Panc1 (cell line): ENCODE data around the gene SH3PXD2A.

Experiments
- CTCF ChIP-seq: fragments of 450-650 bp; IDR thresholded peaks from 2 replicates; pipeline ENCODE4 v1.5.1; 2017; ENCODE audit warnings: mild to moderate bottlenecking
- POLR2AphosphoS5 ChIP-seq: IDR thresholded peaks from 2 replicates; pipeline ENCODE4 v1.6.1; 2012; ENCODE audit warnings: mild to moderate bottlenecking, low read depth, low read length, moderate library complexity
- REST ChIP-seq, 2 experiments: IDR thresholded peaks; 2 replicates each; pipeline ENCODE4 v1.6.1; 2011 to 2012; ENCODE audit warnings: low read depth in 2 of 2, control low read depth in 1 of 2, low read length in 1 of 2, mild to moderate bottlenecking in 1 of 2, moderate library complexity in 1 of 2; ENCODE audit not compliant: insufficient read depth in 1 of 2
- SIN3A ChIP-seq: IDR thresholded peaks from 2 replicates; pipeline ENCODE4 v1.6.1; 2012; ENCODE audit warnings: low read depth, mild to moderate bottlenecking, low read length, moderate library complexity, borderline replicate concordance; ENCODE audit not compliant: insufficient read depth
- TCF7L2 ChIP-seq: IDR thresholded peaks from 2 replicates; pipeline ENCODE4 v1.6.1; 2011; ENCODE audit warnings: mild to moderate bottlenecking, low read depth, low read length, inconsistent platforms

GRCh38 chr10:103690281-103690680, 165.1 kb downstream of the SH3PXD2A start:
- TF ChIP-seq CTCF (no peak), POLR2AphosphoS5 (no peak), SIN3A (no peak), TCF7L2 (no peak), REST (IDR thresholded peaks at IDR 0.05; ENCODE audit: insufficient read depth in 1 of 2, low read depth in 2 of 2, low read length in 1 of 2) (no peak)
